ENCODE results near the gene CHSY1.

The CHSY1 gene

DNA sequence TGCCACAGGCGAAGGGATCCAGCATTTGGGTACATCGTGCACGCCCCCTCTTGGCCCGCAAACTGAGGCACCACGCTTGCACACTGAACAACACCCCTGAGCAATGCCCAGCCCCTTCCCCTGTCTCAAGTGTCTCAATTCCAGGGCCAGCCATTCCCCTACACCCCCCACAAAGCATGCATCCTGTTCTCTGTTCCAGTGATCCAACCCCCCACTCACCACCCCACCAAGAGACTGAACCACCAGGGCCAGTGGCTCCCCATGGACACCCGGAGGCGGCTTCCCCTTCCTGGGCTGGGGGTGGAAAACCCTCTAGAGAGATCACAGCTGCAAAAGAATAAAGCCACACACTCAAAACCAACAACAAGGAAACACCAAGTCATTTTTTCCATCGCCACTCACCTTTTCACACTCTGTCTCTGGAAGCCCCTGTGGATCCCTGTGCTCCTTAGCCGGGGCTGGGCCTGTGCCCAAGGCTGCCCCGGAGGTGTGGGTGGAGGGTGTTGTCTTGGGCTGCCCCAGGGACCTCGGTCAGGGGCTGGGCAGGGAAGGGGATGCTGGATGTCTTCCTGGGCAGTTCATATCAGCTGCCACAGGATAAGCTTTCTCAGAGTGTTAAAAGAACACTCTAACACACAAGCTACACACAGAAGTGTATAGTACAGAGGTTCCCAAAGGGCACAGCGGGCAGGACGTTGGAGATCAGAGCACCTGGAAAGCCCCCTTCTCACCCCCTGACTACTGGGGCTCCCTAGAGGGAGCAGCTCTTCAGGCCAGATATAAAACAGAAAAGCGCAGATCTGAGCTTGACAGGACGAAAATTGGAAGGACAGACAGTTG is 92.5 kb downstream of the CHSY1 start:
- no peak overlapping the region for H3K4me3 ChIP-seq (ENCODE audit: low read depth, low read length)
- TF ChIP-seq, protein P1, sequence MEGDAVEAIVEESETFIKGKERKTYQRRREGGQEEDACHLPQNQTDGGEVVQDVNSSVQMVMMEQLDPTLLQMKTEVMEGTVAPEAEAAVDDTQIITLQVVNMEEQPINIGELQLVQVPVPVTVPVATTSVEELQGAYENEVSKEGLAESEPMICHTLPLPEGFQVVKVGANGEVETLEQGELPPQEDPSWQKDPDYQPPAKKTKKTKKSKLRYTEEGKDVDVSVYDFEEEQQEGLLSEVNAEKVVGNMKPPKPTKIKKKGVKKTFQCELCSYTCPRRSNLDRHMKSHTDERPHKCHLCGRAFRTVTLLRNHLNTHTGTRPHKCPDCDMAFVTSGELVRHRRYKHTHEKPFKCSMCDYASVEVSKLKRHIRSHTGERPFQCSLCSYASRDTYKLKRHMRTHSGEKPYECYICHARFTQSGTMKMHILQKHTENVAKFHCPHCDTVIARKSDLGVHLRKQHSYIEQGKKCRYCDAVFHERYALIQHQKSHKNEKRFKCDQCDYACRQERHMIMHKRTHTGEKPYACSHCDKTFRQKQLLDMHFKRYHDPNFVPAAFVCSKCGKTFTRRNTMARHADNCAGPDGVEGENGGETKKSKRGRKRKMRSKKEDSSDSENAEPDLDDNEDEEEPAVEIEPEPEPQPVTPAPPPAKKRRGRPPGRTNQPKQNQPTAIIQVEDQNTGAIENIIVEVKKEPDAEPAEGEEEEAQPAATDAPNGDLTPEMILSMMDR (IDR thresholded peaks at IDR 0.05; ENCODE audit: borderline replicate concordance, insufficient read depth, low read depth, low read length) = no peak

DNA sequence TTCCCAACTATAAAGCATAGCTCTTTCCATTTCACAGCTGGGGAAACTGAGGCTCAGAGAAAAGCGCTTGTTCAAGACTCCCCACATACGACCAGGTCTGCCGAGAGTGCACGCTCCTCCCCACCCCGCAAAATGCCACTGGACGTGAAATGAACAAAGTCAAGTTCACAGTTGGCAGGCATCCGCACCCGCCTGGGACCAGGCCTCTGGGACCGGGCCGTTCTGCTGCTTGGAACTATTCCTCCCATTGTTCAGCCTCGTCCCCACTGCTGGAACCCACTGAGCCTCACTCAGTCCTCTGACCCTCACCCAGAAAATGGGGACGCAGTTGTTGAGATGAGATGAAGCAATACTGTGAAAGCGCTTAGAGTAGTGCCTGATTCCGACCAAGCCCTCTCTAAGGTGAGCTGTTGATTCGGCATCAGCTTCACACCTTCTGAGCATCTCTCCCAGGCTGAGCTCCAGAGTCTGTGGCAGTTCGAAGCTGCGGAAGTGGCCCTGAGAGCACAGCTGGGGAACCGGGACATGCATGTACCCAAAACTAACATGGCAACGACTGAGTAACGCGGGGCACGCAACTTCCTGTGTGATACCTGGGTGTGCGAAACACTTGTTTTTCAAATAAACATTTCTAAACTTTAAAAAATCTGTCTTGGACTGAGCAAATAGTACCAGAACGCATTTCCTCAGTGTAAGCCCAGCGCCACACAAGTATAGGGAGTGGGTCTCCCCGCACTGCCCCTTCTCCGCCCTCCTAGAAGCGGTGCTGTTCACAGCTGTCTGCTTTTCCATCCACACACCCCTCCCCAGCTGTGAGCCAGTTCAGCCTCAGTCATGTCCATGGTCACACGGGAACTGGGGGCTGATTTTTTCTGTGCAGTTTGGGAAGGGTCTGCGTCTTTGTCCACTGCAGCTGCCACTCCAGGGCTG is 93.4 kb downstream of the CHSY1 start:
- no peak overlapping the region for H3K4me3 ChIP-seq (ENCODE audit: low read depth, low read length)
- TF ChIP-seq, protein P1 (IDR thresholded peaks at IDR 0.05; ENCODE audit: borderline replicate concordance, insufficient read depth, low read depth, low read length) = no peak

DNA sequence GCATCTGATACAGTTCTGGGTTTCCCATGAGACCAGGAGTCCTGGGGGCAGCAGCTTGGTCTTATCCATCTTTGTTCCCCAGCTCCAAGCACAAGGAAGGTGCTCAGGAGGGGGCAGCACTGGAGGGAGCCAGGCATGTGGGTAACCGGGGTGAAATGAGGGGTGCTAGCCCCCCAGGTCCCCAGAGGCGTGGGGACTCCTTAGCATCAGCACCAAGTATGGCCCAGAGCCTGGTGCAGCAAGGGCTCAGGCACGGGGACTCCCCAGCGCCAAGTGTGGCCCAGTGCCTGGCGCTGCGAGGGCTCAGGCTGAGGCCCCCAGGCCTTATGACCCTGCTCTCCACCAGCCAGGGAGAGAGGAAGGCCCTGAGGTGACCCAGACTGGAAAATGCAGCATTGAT is 94.1 kb downstream of the CHSY1 start:
- H3K4me3 ChIP-seq (ENCODE audit: low read depth, low read length) = no peak overlapping the region
- TF ChIP-seq, protein P1 (IDR thresholded peaks at IDR 0.05; ENCODE audit: borderline replicate concordance, insufficient read depth, low read depth, low read length) = no peak

DNA sequence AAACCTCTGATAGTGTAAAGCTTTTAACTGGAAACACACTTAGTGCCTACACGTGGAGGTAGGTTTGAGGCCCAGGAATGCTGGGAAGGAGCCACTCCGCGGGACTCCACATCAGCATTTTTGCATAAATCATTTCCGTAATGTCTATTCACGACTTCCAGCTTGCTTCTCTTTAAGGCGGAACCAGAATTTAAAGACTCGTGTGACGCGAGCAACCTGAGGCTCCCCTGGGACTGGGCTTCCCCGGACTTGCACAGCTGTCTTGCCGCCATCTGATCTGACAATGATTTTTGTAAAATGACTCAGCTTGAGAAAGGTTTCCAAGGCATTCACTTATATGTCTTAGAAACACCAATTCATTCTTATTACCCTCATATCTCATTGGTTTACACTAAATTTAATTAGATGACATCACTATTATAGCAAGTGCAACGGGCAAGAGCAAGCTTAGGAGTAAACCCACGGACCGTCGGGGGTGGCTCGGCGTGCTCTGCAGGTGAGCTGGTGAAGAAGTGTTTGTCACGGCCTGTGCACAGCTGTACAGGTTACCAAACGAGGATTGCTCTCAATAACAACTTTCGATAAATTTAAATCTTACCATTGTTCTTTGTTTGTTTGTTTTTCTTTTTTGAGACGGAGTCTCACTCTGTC is 95.2 kb downstream of the CHSY1 start:
- H3K4me3 ChIP-seq (ENCODE audit: low read depth, low read length) = no peak overlapping the region
- TF ChIP-seq, protein P1 (IDR thresholded peaks at IDR 0.05; ENCODE audit: borderline replicate concordance, insufficient read depth, low read depth, low read length) = no peak

DNA sequence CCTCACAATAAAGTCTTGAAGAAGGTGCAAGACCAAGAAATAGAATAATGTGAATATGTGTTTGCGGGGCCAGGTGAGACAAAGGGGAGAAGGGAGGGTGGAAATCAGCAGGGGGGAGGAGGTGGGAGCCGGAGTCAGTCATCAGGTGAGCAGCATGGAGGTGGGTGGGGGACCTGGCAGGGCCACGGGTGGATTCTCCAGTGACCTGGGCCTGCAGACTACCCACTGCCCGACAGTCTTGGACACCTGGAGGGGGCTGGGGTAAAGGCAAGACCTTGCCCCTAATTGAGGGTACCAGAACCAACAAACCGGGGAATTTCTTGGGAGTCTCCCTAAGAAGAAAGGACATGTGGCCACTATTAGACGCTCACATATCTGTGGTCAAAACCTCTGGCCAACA is 95.8 kb downstream of the CHSY1 start:
- no peak overlapping the region for H3K4me3 ChIP-seq (ENCODE audit: low read depth, low read length)
- TF ChIP-seq, protein P1 (IDR thresholded peaks at IDR 0.05; ENCODE audit: borderline replicate concordance, insufficient read depth, low read depth, low read length) = no peak

DNA sequence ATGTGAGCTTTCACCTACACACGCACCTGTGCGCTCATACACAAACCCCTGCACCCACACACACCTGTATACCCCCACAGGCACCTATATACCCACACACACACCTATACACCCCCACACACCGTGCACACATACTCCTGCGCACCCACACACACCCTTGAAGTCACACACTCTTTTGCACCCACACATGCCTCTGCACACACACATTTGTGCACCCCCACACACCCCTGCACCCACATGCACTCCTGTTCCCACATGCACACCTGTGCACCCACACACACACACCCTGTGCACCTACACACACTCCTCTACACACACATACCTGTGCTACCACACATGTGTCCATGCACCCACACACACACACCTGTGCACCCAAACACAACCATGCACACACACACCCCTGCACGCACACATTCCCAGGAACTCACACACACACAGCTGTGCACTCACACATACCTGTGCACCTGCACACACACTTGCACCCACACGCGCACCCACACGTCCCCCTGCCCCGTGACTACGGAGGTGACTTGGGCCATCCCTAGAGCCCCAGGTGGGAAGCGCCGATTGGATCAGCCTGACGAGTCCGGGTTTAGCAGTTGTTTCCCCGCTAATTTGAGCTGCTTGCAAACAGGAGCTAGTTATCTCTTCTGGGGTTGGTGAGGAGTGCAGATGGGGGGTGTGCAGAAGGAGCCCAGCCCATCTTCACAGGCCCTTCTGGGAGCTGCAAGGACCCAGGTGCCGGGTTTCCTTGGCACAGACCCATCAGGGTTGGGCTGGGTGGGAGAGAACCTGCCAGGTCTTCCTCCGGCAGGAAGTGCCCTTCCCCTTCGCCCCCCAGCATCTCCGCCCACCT is 97.8 kb downstream of the CHSY1 start:
- TF ChIP-seq, protein P1 (IDR thresholded peaks at IDR 0.05; ENCODE audit: borderline replicate concordance, insufficient read depth, low read depth, low read length) = no peak

More for the DNA sequence above, 97.8 kb downstream of the CHSY1 start:
- no peak overlapping the region for H3K4me3 ChIP-seq (ENCODE audit: low read depth, low read length)

All from GM12875 (cell line).